Subcutaneous abdominal adipose tissue (tissue), 5 donors: ENCODE data around the gene INF2.
"Not testable (repeated sequence)": the region's sequence is repeated elsewhere in the genome, so short reads cannot be mapped to it uniquely, and the experiment has no call there.

Source experiments
- H3K27ac ChIP-seq: one replicate; pipeline ENCODE4 v1.7.0; 2013; ENCODE audit warnings: low read depth, mild to moderate bottlenecking, inconsistent platforms, low read length, moderate library complexity
- H3K27me3 ChIP-seq, 5 donors: one replicate each; pipeline ENCODE4 v1.7.0; 2013; ENCODE audit warnings: low read length in 5 of 5, inconsistent platforms in 1 of 5; ENCODE audit not compliant: control insufficient read depth in 5 of 5, insufficient read depth in 4 of 5
- H3K36me3 ChIP-seq, 5 donors: one replicate each; pipeline ENCODE4 v1.7.0; 2013; ENCODE audit warnings: low read length in 5 of 5; ENCODE audit not compliant: control insufficient read depth in 5 of 5, insufficient read depth in 5 of 5
- H3K4me1 ChIP-seq, 5 donors: one replicate each; pipeline ENCODE4 v1.7.0; 2013; ENCODE audit warnings: low read length in 5 of 5, mild to moderate bottlenecking in 3 of 5, moderate library complexity in 1 of 5; ENCODE audit not compliant: control insufficient read depth in 5 of 5, insufficient read depth in 5 of 5
- H3K4me3 ChIP-seq, 5 donors: one replicate each; pipeline ENCODE4 v1.7.0; 2013; ENCODE audit warnings: low read length in 5 of 5, low read depth in 1 of 5
- H3K9ac ChIP-seq, 5 donors: one replicate each; pipeline ENCODE4 v1.7.0; 2013; ENCODE audit warnings: low read length in 5 of 5, mild to moderate bottlenecking in 4 of 5, moderate library complexity in 3 of 5
- H3K9me3 ChIP-seq, 5 donors: one replicate each; pipeline ENCODE4 v1.7.0; 2013; ENCODE audit warnings: low read length in 5 of 5; ENCODE audit not compliant: control insufficient read depth in 5 of 5
- donor health status: healthy.
- donor health status: healthy.
- donor health status: healthy.
- donor health status: healthy.
- donor health status: healthy.

The INF2 gene

DNA sequence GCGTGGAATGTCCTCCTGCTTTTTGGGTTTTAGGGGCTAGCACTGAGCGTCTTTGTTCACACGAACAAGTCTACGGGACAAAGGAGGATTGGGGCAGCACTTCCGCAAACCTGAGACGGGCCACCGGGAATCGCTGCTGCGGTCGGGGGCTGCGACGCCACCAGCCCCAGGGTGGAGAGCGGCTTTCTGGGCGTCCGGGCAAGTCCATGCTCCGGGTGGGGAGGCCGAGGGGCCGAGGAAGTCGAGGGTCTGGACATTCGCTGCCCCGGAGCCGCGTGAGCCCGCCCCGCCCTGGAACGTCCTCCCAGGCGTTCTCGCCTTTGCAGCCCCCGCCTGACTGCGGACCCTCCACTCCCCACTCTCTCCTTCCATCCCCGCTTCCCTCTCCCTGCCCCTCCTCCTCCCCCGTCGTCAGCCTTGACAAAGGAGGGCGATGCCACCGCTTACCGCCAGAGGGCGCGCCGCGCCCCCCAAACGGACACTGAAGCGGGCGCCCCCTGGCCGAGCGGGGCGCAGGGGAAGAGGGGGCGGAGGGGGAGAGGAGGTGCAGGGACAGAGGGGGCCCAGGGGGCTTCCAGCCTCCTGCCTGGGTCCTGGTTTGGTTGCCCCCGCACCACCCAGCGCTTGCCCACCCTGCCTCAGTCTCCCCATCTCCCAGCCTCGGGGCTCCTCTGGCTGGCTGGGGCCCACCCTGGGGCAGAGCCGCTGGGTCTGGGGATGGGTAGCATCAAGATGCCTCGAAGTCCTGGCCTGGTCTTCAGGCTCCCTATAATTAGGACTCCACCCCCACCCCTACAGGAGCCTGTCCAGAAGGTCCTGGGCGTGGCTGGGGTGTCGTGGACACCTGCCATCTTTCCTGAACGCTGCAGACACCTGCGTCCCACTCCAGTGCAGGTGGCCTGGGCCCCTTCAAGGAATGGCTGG is 39.1 kb upstream of the INF2 start:
- H3K36me3 ChIP-seq, result no peaks in the 10 kb centered on the region
- H3K9ac ChIP-seq, result peak overlapping the region in 1 of 5 donors; percentile 11
- peaks cover 0 to 2% (median 0%) of the 10 kb centered on the region in 5 donors for H3K27me3 ChIP-seq
- peaks cover 2 to 10% (median 6%) of the 10 kb centered on the region in 5 donors for H3K4me1 ChIP-seq
- no peak overlapping the region for H3K27ac ChIP-seq
- H3K4me3 ChIP-seq, result peak overlapping the region in 3 of 5 donors; percentile 48 to 62 (median 56)
- H3K9me3 ChIP-seq, result peaks cover 0 to 6% (median 2%) of the 10 kb centered on the region in 5 donors

DNA sequence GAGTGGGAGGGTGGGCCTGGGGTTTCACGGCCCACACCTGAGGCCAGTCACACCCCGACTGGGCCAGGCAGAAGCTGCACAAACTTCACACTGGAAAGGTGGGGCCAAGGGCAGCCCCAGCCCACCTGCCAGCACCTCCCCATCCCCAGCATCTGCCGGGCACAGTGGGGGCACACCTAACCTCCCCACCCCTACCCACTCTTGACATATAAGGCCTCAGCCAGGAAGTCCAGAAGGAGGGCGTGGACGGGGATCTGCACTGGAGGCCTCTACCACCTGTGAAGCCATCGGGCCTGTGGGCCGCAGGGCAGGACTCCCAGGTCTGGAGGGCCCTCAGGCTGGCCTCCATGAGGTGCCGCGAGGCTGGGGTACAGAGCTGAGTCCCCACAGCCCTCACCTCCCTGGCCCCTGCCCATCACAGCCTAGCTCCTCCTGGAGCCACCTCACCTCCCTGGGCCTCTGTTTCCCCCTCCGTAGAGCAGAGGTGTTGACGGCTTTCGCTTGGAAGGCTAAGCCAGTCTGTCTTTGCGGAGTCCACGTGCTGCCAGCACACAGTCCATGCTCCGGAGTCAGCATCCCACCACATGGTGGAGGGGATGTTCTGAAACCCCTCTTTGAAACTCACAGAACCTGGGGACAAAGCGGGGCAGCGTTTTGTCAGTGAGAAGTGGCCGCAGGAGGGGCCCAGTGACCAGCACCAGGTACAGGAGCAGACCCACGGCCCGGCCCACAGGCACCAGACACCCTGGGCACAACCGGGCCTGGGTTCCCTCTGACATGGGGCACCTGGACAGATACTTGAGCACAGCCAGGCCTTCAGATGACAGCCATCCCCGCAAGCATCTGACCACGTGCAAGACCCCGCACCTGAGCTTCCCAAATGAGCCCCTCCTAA is 38.2 kb upstream of the INF2 start:
- Histone ChIP-seq H3K9ac (no peak overlapping the region), H3K9me3 (peaks cover 0 to 4% (median 0%) of the 10 kb centered on the region in 5 donors), H3K27ac (no peak overlapping the region), H3K4me3 (no peak overlapping the region), H3K36me3 (no peaks in the 10 kb centered on the region), H3K4me1 (peaks cover 2 to 15% (median 11%) of the 10 kb centered on the region in 5 donors), H3K27me3 (peaks cover 0 to 4% (median 2%) of the 10 kb centered on the region in 5 donors)

DNA sequence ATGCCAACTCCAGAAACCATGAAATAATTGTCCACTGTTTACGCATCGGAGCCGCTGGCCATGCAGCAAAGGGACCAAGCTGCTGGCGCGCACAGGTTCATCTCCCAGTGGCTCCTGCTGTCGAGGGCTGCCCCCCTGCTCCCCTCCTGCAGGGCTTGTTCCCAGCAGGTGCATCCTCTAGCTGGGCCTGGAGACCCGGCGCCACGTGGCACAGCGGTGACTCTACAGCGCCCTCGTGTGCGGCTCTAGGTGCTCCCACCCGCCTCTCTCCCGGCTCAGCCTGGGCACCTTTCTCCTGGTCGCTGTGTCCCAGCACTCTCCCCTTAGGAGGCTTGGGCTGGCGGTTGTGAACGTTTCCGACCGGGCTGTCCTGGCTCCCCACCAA is 37.5 kb upstream of the INF2 start:
- Histone ChIP-seq H3K4me1 (peaks cover 2 to 18% (median 13%) of the 10 kb centered on the region in 5 donors), H3K36me3 (no peaks in the 10 kb centered on the region), H3K27me3 (peaks cover 0 to 6% (median 2%) of the 10 kb centered on the region in 5 donors), H3K9ac (no peak overlapping the region), H3K4me3 (no peak overlapping the region), H3K9me3 (peaks cover 0 to 4% (median 0%) of the 10 kb centered on the region in 5 donors), H3K27ac (no peak overlapping the region)

DNA sequence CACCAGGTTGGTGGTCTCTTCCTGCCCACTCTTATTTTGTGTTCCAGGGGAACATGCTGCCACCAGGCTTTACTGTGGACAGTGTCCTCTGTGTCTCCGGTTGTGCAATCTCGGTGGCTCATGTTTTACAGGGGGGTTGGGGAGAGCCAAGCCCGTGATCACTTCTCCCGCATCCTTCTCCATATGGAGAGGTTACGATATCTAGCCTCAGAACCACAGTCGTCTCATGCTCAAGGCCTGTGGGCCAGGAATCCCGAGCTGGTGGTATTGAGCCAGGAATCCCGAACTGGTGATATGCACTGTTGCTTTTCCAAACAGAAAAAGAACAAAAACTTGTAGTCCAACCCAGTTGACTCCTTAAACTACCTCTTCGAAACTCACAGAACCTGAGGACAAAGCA is 37.0 kb upstream of the INF2 start:
- Histone ChIP-seq H3K27me3 (peaks cover 0 to 6% (median 2%) of the 10 kb centered on the region in 5 donors), H3K4me3 (no peak overlapping the region), H3K27ac (no peak overlapping the region), H3K9ac (no peak overlapping the region), H3K4me1 (peaks cover 2 to 18% (median 13%) of the 10 kb centered on the region in 5 donors), H3K36me3 (no peaks in the 10 kb centered on the region), H3K9me3 (peaks cover 0 to 4% (median 0%) of the 10 kb centered on the region in 5 donors)

DNA sequence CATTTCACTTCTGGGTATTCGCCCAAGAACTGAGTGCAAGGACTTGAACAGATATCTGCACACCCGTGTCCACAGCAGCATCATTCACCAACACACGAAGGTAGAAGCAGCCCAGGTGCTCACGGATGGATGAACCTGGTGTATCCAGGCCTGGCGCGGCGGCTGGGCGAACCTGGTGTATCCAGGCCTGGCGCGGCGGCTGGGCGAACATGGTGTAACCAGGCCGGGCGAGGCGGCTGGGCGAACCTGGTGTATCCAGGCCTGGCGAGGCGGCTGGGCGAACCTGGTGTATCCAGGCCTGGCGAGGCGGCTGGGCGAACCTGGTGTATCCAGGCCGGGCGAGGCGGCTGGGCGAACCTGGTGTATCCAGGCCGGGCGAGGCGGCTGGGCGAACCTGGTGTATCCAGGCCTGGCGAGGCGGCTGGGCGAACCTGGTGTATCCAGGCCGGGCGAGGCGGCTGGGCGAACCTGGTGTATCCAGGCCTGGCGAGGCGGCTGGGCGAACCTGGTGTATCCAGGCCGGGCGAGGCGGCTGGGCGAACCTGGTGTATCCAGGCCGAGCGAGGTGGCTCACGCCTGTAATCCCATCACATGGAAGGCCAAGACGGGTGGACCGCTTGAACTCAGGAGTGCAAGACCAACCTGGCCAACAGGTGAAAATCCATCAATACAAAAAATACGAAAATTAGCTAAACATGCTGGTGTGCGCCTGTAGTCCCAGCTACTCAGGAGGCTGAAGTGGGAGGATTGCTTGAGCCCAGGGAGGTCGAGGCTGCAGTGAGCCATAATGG is 36.1 kb upstream of the INF2 start:
- H3K4me1 ChIP-seq, result peaks cover 2 to 18% (median 13%) of the 10 kb centered on the region in 5 donors
- H3K9me3 ChIP-seq, H3K9ac ChIP-seq, H3K36me3 ChIP-seq, H3K27me3 ChIP-seq, H3K27ac ChIP-seq, H3K4me3 ChIP-seq: not testable (repeated sequence)

DNA sequence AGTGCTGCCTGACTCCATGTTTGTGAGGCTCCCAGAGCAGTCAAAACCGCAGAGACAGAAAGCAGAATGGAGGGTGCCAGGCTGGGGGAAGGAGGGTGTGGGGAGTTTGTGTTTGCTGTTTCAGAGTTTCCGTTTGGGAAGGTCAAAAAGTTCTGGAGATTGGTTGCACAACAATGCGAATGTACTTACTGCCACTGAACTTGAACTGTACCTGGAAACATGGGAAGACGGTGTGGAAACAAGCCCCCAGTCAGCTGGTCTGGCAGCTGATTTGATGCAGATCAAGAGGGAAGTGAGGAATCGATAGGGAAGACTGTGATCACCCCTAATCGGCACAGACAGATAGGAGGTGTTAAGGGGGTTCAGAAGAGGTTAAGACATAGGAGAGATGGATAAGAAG is 35.3 kb upstream of the INF2 start:
- H3K4me1 ChIP-seq, result peaks cover 2 to 18% (median 13%) of the 10 kb centered on the region in 5 donors
- H3K9ac ChIP-seq, result no peak overlapping the region
- no peak overlapping the region for H3K4me3 ChIP-seq
- peaks cover 2 to 12% (median 4%) of the 10 kb centered on the region in 5 donors for H3K27me3 ChIP-seq
- H3K9me3 ChIP-seq, result peaks cover 0 to 4% (median 0%) of the 10 kb centered on the region in 5 donors
- no peaks in the 10 kb centered on the region for H3K36me3 ChIP-seq
- no peak overlapping the region for H3K27ac ChIP-seq

DNA sequence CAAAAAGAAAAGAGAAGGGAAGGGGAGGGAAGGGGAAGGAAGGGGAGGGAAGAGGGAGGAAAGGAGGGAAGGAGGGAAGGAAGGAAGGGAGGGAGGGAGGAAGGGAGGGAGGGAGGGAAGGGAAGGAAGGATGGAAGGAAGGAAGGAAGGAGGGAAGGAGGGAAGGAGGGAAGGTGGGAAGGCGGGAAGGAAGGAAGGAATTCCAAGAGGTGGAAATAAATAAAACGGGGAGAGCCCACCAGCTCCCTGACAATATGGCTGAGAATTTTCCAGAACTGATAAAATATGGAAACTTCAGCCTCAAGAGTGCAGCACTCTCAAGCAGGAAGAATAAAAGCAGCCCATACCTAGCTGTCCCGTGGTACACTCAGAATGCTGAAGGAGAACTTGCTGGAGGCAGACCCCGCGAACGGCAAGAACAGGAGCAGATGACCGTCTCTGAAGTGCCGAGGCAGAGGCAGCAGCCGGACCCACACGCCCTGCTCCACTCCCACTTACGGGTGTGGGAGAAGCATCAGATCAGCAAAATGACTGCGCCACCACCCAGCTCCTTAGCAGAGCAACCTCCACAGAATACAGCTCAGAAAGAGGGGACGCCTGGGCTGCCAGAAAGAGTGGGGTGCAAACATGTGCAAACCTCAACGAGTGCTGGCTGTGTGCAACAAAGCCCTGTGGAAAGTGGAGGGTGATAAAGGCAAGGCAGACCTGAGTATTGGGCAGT is 34.1 kb upstream of the INF2 start:
- Histone ChIP-seq H3K36me3 (no peaks in the 10 kb centered on the region), H3K4me1 (peaks cover 0 to 20% (median 13%) of the 10 kb centered on the region in 5 donors), H3K4me3 (no peak overlapping the region), H3K27me3 (peaks cover 6 to 22% (median 15%) of the 10 kb centered on the region in 5 donors), H3K9me3 (peaks cover 0 to 4% (median 0%) of the 10 kb centered on the region in 5 donors), H3K27ac (no peak overlapping the region), H3K9ac (no peak overlapping the region)

DNA sequence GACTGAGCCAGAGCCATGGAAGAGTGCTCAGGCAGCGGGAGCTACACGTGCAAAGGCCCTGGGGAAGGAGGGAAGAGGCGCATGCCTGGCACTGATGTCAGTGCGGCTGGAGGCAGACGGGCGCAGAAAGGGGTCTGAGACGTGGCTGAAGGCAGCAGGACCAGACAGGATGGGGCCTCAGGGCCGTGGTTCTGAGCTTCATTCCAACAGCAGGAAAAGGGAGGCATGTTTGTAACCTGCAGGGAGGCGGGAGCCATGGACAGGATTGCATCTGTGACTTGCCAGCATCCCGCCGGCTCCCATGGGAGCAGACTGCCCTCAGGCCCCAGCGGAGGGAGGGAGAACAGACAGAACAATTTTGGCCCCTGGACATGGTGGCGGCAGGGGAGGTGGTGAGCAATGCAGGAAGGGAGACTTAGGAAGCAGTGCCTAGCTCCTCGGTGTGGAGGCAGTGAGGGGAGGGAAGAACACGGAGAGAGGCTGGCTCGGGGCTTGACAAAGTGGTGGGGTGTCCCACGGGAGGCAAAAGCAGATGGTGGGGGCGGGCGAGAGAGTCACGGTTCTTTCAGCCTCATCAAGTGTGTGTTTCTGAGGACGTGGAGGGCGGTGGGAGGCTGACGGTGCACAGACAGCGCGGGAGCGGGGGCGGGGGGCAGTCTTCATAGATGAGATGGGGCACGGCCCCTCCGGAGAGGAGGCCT is 33.3 kb upstream of the INF2 start:
- no peak overlapping the region for H3K4me3 ChIP-seq
- H3K9ac ChIP-seq, result no peak overlapping the region
- no peaks in the 10 kb centered on the region for H3K36me3 ChIP-seq
- peaks cover 0 to 21% (median 13%) of the 10 kb centered on the region in 5 donors for H3K4me1 ChIP-seq
- peaks cover 0 to 6% (median 0%) of the 10 kb centered on the region in 5 donors for H3K9me3 ChIP-seq
- peaks cover 10 to 26% (median 19%) of the 10 kb centered on the region in 5 donors for H3K27me3 ChIP-seq
- H3K27ac ChIP-seq, result no peak overlapping the region
